ENCODE data around the gene RNF7. TPM values are rescaled to one million over a fixed set of nuclear protein-coding genes. Genes with fewer than 3 reads are reported as not detected.

The RNF7 gene
- total and polyA plus RNA-seq, 4 donors, result 11.7 to 71.6 (median 28.9) TPM

GRCh38 chr3:141725036-141725435, 13.1 kb upstream of the RNF7 start:
- WGBS, result 96% methylated on average over 4 of the region's 4 CpGs
- TF ChIP-seq YY1 (IDR thresholded peaks at IDR 0.05) (no peak), RAD21 (IDR thresholded peaks at IDR 0.05) (no peak), SP1 (IDR thresholded peaks at IDR 0.05) (no peak), HNF4A (conservative IDR thresholded peaks at IDR 0.05) (no peak), CTCF (IDR thresholded peaks at IDR 0.05; ENCODE audit: low read depth, low read length, missing input control) (no peak), ATF3 (IDR thresholded peaks at IDR 0.05) (no peak), MAX (IDR thresholded peaks at IDR 0.05) (no peak), RXRA (IDR thresholded peaks at IDR 0.05) (no peak), NR2F2 (IDR thresholded peaks at IDR 0.05) (no peak), EGR1 (IDR thresholded peaks at IDR 0.05; ENCODE audit: low read depth in 2 of 2) (no peak), GABPA (IDR thresholded peaks at IDR 0.05 in 1 of 2, conservative IDR thresholded peaks at IDR 0.05 in 1 of 2) (no peak), HNF4G (IDR thresholded peaks at IDR 0.05) (no peak), ZBTB33 (IDR thresholded peaks at IDR 0.05) (no peak), FOXA1 (IDR thresholded peaks at IDR 0.05) (no peak), JUND (IDR thresholded peaks at IDR 0.05) (no peak), FOXA2 (IDR thresholded peaks at IDR 0.05) (no peak), REST (IDR thresholded peaks at IDR 0.05) (no peak), TAF1 (conservative IDR thresholded peaks at IDR 0.05) (no peak)

More at GRCh38 chr3:141725036-141725435, 13.1 kb upstream of the RNF7 start:
- Histone ChIP-seq H3K36me3 (ENCODE audit: control insufficient read depth in 4 of 4, insufficient read depth in 3 of 4, low read depth in 1 of 4, low read length in 3 of 4) (no peaks in the 10 kb centered on the region), H3K4me1 (ENCODE audit: control insufficient read depth in 4 of 4, insufficient read depth in 4 of 4, low read length in 3 of 4) (no peaks in the 10 kb centered on the region), H3K27ac (ENCODE audit: low read depth in 1 of 2, low read length in 2 of 2) (no peak overlapping the region), H3K27me3 (ENCODE audit: control insufficient read depth in 4 of 4, insufficient read depth in 4 of 4, low read length in 3 of 4) (no peaks in the 10 kb centered on the region), H3K9me3 (ENCODE audit: control insufficient read depth in 4 of 4, low read length in 3 of 4) (no peaks in the 10 kb centered on the region), H3K4me3 (ENCODE audit: low read depth in 1 of 3, low read length in 3 of 3) (no peak overlapping the region), H3K9ac (ENCODE audit: low read depth in 1 of 2, low read length in 2 of 2) (no peak overlapping the region)
- DNase-seq (ENCODE audit: low spot score), result no peak
